Measurements from ENCODE around the gene OR11A1.
"Not testable (repeated sequence)": the region's sequence is repeated elsewhere in the genome, so short reads cannot be mapped to it uniquely, and the experiment has no call there.

OR11A1 gene

DNA sequence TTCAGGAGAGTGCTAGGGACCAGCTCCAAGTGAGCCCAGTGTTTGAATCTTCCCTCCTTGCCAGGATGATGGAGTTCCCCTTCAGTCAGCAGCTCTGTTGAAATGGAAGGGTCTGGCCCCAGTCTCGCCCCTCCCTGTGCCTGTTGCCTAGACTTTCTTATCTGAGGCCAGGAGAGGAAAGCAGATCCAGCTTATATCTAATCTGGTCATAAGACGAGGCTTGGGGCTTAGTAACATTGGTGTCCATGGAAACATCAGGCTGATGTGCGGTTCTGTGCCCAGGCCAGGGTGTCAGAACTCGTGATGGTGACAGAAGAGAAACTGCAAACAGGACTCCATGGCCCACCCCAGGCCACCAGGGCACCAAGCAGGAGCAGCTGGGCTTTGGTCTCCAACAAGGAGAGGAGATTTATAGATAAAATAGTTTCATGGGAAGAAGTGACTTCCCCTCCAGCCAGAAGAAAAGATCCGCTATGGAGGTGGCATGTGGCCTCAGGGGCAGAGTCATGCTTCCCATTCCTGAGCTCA is 21.1 kb upstream of the OR11A1 start:
- DNase-seq: no peak

DNA sequence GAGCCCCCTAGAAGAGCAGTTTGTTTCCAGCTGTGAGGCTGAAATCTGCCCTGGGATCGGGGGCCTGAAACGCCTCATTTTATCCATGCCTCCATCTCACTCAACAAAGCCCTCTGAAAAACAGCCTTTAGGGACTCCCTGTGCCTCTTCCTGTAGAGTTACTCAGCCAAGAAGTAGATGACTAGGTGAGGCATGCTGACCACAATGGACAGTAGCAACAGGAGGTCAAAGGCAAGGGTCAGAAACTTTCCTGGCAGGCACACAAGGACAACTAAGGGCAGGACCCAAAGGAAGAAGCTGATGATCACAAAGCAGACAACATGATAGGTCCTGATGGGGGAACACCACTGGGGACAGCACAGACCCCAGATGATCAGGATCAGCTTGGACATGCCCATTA is 18.1 kb upstream of the OR11A1 start:
- no peak for DNase-seq

DNA sequence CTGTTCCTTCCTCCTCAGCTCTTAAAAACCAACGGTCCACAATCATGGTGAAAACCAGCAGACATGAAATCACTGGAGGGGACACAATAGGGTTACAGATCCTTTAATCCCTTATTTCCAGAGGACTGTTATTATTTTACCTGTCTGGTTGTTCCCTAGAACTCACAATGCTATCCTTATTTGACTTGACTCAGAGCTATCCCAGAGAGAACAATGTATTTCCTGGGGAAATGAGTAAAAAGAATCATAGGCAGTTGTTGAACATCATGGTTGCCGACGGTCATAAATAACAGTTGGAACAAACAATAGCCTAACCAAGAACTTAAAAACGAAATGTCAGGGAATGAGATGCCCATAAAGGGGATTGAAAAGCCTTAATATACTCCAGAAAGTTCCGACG is 9.4 kb upstream of the OR11A1 start:
- DNase-seq: no peak

DNA sequence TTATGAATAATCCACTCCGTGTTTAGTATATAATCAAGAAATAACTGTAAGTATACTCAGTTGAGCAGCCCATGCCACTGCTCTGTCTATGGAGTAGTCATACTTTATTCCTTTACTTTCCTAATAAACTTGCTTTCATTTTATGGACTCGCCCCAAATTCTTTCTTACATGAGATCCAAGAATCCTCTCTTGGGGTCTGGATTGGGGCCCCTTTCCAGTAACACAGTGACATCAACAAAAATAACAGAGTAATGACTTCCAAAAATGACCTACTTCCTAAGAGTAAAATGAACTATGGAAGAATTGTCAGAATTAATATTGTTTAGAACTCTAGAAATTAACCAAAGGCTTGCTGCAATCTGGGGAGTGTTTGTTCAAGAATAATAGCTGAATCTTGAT is 8.9 kb upstream of the OR11A1 start:
- no peak for DNase-seq

DNA sequence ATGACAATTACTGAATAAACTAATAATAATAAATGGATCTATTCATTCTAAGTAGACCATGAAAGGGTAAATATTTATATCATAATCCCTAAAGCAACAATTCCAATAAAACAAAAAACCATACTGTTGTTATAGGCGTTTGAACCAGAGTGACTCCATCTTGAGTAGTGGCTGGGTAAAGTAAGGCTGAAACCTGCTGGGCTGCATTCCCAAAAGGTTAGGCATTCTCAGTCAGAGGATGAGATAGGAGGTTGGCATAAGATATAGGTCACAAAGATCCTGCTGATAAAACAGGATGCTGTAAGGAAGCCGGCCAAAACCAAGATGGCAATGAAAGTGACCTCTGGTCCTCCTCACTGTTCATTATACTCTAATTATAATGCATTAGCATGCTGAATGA is 8.4 kb upstream of the OR11A1 start:
- DNase-seq: no peak

DNA sequence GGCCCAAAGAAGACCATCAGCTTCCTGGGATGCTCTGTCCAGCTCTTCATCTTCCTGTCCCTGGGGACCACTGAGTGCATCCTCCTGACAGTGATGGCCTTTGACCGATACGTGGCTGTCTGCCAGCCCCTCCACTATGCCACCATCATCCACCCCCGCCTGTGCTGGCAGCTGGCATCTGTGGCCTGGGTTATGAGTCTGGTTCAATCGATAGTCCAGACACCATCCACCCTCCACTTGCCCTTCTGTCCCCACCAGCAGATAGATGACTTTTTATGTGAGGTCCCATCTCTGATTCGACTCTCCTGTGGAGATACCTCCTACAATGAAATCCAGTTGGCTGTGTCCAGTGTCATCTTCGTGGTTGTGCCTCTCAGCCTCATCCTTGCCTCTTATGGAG is 5.2 kb upstream of the OR11A1 start:
- no peak for DNase-seq

DNA sequence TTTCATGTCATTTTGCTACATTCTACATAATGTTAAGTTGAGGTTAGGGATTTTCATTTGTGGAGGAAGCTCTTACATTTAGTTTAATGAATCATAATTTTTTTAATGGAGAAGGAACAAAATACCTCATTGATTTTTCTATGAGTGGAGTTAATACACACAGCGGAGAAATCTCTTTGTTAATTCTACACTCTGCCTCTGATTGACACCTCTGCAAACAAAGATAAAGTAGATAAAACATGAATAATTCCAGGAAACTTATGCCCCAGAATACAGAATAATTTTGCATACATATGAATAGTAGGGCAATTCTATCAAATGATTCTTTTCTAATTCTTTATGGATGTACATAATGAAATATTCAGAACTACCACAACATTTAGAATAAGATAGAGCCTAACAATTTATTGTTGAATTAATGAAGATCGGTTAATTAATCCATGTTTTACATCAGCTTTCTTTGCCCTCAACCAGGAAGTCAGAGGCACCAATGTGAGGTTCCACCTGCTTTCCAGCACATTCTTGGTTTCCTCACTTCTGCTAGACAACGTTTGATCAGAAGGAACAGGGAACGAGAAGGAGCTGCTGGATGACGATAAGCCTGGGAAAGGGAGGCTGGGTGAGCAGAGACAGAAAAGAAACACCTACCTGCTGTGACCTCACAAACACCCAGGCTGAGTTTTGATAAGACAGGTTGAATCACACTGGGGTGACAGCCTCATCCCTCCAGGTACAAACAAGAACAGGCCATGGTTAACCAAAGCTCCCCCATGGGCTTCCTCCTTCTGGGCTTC is 4.3 kb upstream of the OR11A1 start:
- DNase-seq: no peak

DNA sequence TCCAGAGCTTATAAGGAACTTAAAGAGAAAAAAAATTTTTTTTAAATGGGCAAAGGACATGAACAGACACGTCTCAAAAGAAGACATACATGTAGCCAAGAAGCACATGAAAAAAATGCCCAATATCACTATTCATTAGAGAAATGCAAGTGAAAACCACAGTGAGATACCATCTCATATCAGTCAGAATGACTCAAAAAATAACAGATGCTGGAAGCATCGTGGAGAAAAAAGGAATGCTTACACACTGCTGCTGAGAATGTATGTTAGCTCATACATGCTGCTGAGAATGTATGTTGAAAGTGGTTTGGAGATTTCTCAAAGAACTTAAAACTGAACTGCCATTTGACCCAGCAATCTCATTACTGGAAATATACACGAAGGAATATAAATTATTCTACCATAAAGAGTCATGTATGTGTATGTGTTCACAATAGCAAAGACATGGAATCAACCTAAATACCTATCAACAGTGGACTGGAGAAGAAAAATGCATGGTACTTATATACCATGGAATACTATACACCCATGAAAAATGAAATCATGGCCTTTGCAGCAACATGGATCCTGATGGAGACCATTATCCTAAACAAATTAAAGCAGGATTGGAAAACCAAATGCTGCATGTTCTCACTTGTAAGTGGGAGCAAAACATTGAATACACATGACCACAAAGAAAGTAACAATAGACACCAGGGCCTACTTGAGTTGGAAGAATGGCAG is 5.2 kb downstream of the OR11A1 start:
- peak; percentile 21 for DNase-seq

DNA sequence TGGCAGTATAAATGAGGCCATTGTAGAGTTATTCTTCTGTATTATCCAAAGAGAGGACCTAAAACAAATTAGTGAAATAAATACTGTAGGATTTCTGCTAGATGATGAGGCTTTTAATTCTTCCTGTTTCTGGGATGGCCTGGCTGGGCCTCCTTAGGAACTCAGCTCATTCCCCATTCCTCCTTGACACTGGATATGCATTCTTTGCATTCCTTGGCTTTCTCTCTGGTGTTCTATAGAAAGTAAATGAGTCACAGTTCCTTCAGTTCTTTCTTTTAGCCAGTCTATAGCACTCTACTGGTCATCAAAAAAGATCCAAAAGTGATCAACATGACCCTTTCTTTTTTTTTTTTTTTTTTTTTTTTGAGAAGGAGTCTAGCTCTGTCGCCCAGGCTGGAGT is 9.2 kb downstream of the OR11A1 start:
- DNase-seq: peak; percentile 11

DNA sequence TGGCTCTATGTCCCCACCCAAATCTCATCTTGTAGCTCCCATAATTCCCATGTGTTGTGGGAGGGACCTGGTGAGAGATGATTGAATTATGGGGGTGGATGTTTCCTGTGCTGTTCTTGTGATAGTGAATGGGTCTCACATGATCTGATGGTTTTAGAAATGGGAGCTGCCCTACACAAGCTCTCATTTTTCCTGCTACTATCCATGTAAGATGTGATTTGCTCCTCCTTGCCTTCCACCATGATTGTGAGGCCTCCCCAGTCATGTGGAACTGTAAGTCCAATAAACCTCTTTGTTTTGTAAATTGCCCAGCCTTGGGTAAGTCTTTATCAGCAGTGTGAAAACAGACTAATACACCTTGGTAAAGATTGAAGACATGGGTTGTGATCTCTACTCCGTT is 12.8 kb downstream of the OR11A1 start:
- not testable (repeated sequence) for DNase-seq

DNA sequence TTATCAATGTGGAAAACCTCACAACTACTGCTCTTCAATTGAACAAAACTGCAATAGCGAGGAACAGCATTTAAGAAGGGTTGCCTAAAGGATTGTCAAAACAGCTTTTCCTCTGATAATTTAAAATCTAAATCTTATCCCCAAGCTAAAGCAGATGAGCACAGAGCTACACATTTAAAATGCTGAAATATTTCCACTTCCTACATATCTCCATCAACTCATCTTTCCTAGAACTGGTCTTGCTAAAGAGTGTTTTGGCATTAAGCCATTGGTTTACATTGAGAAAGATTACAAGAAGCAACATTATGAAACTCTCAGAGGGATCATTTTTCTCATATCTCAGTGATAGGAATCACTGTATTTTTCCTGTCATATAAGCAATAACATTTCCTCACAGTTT is 14.2 kb downstream of the OR11A1 start:
- DNase-seq: no peak

DNA sequence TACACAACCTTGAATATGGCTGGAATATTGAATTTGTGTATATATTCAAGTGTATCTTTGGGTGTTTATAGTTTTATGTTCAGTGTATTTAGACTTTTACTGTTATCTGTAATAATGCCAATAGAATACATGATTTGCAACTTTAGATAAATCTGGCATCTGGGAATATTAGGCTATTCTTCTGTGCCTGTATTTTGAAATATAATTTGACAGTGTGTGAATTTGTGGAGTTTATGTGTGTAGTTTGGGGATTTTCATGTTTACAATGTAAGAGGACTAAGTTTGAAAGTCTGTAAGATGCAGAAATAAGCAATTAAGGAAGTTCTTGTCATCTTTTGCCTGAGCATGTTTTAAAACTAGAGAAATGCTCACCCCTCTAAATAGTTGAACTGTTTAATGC is 17.9 kb downstream of the OR11A1 start, which contains the start of gene OR10C1:
TSS of gene OR10C1 (plus strand) at position 301 of the 400 bp plus-strand sequence. CDS start 710 bp downstream, outside the sequence.
- DNase-seq: no peak

DNA sequence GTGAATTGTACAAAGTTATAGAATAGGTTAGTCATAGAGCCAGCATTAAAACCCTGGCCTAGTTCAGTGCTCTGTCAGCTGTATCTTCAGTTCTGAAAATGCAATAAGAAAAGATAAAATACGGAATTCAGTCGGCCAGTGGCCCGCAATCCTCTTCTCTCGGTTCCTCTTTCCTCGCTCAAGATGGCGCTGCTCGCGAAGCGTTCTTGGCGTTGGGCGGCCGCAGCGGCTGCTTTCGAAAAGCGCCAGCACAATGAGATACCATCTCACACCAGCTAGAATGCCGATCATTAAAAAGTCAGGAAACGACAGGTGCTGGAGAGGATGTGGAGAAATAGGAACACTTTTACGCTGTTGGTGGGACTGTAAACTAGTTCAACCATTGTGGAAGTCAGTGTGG is 20.1 kb downstream of the OR11A1 start:
- not testable (repeated sequence) for DNase-seq

DNA sequence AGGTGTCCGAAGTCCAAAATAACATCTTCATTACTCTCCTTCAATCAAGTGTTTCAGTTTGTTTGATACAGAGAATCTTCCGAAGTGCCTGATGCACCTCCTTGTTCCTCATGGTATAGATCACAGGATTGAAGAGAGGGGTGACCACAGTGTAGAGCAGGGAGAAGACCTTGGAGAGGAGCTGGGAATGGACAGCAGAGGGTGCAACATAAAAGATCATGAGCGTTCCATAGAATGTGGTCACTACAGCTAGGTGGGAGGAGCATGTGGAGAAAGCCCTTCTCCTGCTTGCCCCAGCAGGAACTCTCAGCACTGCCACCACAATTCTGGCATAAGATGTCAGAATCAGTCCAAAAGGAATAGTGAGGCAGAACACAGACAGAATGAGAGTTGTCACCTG is 30.2 kb downstream of the OR11A1 start:
- DNase-seq: no peak

DNA sequence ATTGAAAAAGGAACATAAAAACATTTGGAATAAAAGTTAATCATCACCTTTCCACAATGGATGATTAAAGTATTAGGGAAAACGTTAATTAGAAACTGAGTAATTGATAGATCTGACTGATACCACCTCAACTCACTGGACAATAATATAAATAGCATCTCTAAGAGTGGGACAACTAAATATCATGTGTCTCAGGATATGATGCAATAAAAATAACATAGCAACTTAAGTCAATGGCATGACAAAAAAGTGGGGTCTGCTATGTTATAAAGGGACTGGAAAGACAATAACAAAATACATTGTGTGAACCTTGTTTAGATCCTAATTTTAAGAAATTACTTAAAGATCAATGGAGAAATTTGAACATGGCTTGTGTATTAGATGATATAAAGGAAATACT is 31.8 kb downstream of the OR11A1 start:
- no peak for DNase-seq

DNA sequence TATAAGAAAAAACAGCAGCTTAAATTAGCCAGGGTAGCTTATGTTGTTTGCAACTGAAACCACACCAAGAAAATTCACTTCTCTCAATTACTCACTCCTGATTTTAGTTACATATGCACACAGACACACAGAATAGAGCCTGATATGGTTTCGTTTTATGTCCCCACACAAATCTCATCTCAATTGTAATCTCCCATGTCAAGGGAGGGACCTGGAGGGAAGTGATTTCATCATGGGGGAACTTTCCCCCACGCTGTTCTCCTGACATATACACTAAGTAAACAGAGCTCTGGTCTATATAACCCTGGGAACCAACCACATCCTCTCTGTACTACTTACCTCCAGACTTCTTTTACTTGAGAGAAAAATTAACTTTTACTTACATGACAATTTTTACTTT is 32.3 kb downstream of the OR11A1 start:
- no peak for DNase-seq

DNA sequence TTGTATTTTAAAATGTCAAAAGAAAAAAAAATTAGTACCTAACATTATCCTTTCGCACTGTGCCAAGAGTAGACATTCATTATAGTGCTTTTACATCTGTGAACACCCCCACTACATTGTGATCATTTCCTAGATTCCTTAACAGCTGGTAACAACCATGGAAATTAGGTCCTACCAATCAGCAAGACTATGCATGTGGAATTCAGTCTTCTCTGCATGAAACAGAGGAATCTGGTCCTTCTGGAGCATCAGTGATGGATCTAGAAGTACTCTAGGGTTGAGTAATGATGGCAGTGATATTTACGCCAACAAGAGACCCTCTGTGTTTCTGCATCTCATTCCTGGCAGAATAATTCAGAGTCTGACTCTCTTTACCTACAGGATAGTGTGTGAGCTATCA is 32.7 kb downstream of the OR11A1 start:
- DNase-seq: no peak

DNA sequence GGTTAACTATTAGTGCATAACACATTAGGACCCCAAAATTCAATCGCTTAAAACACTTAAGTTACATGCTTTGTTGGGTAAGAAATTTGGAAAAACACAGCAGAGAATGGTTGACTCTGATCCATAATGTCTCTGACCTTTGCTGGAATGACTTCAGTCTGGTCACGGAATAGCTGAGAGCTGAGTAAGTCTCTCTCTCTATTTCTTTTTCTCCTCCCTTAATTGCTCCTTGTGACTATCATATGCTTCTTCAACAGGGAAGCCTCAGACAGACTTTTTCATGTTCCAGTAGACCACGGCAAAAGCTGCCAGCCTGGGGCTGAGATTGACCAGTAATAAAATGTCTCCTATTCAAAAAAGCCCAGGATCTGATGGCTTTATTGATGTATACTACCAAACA is 37.4 kb downstream of the OR11A1 start:
- peak; percentile 7 for DNase-seq

DNA sequence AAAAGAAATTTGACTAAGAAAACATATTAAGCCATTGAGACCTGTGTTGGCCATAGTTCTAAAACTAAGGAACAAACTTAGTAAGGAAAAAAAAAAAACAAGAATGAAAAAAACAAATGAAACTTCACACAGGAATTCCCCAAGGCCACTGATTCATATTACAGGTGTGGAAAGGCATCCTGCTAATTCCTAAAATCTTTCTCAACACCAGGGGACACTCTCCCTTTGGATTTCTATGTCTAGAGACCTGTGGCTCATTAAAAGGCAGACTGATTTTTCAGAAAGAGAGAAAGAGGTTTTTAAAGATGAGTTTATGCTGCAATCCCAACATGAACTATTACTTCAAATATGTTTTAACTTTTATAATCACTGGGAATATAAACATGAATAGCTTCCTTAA is 42.3 kb downstream of the OR11A1 start, which contains the start of gene OR12D1:
TSS of gene OR12D1 (plus strand) at position 341 of the 400 bp plus-strand sequence.
- DNase-seq: no peak

DNA sequence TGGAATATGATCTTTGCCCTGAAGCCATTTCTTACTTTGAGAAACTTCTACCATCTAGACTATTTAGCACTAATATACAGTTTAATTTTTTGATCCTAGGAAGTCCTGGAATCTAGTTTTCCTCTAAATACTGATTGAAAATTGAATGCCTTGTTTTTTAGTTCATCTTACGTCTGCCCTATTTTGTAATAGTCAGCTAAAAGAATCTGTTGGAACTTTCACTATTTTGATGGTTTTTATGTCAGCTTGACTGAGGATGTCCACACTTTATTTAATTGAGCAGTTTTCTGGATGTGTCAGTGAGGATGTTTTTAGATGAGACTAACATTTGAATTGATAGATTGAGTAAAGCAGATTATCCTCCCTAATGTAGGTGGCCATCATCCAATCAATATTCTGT is 53.1 kb downstream of the OR11A1 start:
- DNase-seq: no peak

DNA sequence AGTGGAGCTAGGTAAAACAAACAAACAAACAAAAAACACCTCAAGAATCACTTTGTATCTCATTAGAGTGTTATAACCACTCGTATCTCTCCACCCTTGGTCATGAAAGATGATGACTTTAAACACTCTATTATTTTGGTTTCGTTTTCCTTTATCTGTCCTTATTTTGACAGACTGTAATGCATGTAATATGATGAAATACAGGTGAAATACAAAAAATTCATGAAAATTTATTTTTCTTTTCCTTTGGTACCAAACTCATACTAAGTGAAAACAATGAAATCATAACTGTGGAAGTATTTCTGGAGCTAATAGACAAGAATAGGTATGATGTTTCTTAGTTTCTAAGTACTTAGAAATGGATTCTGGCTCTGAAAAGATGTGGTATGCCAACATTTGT is 57.3 kb downstream of the OR11A1 start:
- DNase-seq: no peak

DNA sequence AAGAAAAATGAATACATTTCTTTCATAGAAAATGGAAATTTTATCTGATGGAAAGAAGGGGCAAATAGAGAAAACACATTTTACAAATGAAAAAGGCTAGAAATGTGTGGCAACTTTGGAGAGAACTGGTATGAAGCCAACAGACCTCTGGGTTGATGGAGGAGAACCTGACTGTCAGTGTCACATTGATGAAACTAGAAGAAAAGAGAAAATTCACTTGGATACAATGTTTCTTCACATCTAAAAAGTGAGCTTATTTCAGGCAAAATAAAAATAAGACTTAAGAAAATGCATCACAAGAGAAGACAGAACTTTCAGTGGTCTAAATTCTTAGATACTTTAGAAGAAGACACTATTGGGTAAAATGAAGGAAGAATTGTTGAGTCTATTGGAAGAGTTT is 61.5 kb downstream of the OR11A1 start, which contains the start of gene OR12D2:
TSS of gene OR12D2 (plus strand) at position 301 of the 400 bp plus-strand sequence. CDS start 1,069 bp downstream, outside the sequence.
- no peak for DNase-seq

DNA sequence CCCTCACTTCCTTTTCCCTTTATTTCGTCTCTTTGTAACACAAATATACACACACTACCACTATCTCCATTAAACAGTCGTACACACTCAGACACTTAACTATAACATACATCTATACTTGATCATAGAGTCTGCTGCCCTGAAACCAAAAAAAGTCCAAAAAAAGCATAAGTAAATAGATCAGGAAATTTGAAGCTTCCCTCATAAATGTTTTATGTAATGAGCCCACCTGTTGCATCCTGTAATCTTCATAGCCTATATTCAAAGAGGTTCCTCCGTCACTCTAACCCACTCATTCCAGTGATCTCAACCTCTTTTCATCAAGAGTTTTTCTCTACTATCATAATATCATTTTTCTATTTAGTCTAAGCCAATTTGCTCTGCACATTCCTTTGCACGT is 68.3 kb downstream of the OR11A1 start:
- DNase-seq: no peak

DNA sequence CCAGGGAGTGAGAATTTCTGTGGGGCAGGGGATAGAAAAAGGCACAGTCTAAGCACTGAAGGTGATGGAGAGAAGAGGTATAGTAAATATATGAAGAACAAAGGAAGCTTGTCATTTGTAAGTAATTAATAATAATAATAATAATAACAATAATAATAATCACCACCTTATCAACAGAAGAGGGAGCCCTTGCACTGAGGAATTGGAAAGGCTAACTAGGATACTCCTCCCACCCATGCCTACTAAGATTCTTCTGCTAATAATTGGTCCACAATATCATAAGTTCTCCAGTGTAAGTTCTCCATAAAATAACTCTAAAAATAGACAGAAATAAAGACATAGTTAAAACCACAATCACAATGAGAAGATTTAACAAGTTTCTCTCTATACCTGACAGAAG is 80.9 kb downstream of the OR11A1 start:
- DNase-seq: no peak
